HG02798 (cell line): ENCODE results near the gene TFR2.

Experiments used
- ATAC-seq: cut with Tn5 transposase; IDR thresholded peaks from one replicate; pipeline ENCODE4 v1.9.1; 2021; ENCODE audit warnings: mild to moderate bottlenecking; ENCODE audit not compliant: unreplicated experiment, poor library complexity

The TFR2 gene

DNA sequence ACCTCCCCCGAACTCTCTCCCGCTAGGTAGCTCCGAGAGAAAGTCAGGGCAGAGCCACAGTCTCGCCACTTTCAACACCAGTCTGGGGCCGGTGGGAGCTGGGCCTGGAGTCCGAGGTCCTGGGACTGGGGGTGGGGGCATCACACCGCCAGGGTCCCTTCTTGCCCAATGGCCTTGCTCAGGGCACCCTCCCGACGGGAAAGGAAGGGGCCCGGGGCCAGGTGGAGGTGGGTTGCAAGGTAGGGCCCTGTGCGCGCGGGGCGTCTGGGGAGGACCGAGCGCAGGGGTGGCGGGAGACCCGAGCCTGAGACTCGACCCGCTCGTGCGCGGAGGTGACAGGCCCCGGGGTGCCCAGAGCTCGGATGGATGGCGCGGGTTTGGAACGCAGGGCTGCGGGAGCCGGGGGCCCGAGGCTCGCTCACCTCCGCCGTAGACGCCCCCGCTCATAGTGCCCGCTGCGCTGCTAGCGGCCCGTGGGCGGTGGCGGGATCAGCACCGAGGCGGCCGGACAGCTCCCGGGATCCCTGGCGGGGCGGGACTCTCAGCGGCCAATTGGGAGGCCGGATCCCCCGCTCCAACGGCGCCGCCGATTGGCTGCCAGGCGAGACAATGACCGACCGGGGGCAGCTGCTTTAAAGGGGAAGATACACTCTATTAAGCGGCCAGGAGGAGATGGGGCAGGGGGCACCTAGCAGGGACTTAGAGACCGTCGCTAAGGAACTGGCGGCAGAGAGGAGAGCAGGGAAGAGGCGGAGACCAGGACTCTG lies 14.7 kb upstream of the TFR2 start, which contains the start of gene ACTL6B:
Gene ACTL6B (minus strand): TSS at position 541 of the 767 bp plus-strand sequence. CDS start 94 bp downstream, at position 447.
- ATAC-seq, result no peak

DNA sequence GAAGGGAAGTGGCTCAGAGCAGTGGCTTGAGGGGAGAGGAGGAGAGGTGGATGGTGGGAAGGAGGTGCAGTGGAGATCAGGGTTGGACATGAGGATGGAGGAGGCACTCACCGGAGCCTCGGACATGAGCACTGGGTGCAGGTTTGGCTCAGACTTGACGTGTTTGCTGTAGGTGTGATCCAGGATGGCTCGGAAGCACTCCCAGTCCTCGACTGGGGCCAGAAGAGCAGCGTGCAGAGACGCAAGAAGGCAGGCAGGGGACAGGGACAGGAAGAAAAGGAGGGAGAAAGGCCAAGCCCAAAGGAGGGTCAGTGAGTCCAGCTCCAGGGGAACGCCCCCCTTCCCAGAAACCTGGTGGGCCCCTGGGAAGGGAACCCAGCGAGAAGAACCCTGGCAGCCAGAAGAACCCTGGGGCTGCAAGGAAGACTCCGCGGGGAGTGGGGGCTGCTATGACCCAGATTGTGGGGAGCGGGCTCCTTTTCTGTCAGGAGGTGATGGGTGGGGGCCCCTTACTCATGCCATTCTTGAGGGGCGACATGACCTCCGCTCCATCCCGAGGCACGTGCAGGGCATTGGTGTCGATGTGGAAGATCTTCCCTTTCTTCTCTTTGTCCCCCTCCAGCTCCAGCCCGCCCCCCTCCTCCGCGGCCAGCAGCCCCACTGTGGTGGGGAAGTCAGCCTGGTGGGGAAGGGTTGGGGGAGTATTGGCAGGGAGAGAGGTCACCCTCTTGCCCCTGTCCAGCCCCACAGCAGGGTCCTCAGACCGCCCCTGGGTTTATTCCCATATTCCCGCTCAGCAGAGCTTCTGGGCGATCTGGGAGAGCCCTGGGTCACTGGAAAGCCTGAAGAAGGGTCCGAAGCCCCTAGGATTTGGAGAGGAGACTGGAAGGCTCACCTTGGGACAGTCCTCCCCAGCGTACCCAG lies 13.8 kb upstream of the TFR2 start:
- no peak for ATAC-seq

DNA sequence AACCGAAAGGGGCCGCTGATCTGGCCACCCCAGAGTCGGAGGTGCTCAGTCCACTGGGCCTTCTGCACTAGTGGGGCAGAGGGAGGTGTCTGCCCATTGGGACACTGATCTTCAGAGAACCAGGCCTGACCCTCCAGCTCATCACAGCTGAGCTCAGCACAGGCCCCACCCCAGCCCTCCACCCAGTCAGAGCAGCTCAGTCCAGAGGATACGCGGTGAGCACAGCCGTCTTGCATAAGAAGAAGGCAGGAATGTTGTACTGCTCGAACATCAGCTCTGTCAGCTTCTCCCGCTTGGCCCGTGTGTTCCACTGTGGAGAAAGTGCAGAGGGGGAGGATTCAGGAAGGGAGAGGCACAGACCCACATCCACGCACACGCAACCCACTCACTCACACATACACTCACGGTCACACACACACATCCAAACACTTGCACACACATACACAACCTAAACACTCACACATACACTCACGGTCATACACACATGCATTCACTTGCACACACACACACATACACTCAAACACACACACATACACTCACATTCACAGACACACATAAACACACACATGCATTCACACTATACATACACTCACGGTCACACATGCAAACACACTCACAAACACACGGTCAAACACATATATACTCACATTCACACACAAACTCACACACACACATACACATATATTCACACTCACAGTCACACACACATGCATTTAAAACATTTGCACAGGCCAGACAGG lies 8.6 kb upstream of the TFR2 start:
- no peak for ATAC-seq

DNA sequence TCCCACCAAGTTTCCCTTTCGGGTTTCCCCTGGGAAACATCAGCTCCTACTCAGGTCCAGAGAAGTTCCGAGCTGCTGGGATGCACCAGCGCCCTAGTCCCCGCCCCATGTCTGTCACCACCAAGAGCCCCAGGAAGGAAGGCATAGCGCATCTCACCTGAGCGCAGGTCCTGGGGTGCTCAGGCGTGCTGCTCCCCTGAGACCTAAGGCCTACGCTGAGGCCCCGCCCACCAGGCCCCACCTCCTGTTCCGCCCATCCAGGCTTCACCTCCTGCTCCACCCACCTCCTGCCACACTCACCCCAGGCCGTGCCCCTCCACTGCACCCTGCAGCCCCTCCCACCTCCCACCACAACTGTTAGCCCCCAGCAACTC lies 1.2 kb upstream of the TFR2 start:
- ATAC-seq, result peak; percentile 50

DNA sequence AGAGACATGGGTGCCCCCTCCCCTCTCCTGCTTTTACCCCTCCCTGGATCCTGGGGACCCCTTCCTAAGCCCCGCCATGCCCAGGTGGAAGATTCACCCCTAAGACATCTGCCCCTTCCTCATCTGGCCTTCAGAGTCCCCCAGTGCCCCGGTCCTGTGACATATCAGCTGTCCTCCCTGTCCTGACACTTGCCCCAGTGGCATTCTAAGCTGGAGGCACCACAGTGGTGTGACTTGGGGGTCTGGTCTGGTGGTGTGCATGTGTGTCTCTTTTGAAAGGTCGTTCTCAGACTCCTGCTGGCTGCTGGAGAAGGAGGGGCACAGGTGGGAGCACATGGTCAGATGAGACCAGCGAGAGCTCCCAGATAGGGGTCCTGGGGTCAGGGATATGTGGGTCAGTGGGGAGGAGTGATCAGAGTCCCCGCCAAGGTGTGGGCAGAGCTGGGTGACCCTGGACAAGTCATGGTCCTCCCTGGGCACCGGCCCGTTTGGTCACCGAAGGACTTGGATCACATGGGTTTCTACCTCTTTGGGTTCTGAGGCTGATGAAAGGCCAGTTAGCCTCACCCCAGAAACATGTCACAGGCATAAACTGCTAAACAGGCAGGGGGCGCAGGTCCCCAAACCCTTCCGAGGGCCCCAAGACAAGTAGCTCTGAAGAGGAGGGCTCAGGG lies 645 bp upstream of the TFR2 start:
- no peak for ATAC-seq

DNA sequence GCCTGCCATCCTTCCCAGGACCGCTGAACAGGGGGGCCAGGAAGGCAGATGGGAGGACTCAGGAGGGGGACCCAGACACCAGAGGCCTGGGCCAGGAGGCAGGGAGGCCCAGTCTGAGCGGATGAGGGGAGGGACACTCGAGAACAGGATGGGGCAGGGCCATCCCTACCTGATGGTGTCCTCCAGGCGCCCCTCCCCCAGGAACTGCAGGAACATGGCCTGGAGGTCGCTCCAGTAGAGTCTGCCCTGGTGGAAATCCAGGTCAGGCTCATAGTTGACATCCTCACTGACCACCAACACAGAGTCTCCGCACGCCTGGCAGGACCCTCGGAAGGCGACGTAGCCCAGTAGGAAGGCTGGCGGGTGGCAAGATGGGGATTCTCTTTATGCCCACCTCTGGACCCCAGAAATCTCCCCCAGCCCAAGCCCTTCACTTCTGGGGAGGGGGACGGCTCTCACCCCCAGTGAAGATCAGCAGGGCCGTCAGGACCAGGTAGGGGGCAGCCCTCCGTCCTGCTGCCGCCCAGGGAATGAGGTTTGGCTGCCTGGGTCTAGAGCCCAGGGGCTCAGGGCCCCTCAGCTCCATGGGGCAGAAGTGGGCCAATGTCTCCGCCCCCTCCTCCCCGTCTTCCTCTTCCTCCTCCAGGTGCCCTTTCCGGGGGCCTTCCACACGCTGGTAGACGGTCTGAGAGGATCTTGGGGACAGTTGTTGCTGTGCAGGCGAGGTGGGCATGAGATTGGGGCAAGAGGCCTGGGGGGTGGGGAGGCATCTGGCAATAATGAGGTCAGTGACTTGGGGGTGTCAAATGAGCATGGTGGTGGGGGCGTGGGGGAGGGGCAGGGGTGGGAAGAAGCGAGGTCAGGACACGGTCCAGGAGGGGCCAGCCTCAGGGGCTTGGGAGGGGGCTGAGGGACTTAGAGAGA lies 573 bp downstream of the TFR2 start:
- ATAC-seq, result no peak

DNA sequence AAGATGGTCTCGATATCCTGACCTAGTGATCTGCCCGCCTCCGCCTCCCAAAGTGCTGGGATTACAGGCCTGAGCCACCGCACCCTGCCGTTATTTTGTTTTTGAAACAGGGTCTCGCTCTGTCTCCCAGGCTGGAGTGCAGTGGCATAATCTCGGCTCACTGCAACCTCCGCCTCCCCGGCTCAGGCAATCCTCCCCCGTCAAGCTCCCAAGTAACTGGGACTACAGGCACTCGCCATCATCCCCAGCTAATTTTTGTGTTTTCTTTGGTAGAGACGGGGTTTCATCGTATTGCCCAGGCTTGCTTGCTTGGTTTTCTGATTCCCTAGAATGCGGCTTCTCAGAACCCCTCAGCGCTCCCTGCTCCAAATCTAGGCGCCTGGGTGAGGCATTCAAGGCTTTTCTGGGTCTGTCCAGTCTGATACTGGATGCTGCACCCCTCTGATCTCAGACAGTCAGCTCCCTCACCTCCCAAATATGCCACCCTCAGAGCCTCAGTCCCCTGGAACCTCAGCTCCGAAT lies 1.3 kb downstream of the TFR2 start:
- ATAC-seq, result no peak

DNA sequence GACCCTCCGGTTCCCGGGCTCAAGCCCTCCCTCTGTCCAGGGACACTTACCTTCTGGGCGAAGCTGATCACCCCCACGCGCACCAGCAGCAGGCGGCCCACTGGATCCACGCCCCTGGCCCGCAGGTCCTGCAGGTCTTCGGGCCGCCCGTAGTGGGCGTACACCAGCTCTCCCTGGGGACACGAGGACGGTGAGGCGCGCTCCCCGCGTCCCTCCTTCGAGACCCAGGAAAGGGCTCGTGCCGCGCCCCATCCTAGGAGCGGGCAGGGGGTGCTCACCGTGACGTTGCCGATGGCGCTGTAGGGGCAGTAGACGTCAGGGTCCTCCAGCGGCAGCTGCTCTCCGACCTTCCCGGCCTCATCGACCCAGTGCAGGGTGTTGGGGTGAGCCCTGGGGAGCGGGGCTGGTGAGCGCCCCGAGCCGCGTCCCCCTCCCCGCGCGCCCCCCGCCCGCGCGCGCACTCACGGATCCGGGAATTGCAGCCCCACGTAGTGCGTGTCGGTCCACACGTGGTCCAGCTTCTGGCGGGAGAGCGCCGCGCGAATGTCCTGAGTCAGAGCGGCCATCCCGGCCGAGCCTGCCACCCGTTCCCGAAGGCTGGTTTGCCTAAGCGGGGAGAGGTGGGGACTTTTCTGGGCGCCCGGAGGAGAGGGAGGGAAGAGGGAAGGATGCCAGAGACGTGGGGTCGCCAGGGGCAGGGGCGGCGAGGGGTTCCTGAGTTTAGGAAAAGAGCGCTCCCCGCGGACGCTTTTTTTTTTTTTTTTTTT lies 8.2 kb downstream of the TFR2 start:
- ATAC-seq, result no peak

DNA sequence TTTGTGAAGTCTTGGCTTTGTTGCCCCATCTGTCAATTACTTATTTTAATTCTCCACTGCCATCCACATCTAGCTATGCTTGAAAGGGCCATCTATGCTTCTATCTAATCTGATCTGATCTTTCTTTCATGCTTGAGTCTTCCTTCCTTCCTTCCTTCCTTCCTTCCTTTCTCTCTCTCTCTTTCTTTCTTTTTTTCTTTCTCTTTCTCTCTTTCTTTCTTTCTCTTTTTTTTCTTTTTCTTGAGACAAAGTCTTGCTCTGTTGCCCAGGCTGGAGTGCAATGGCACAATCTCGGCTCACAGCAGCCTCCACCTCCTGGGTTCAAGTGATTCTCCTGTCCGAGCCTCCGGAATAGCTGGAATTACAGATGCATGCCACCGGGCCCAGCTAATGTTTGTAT lies 11.3 kb downstream of the TFR2 start:
- ATAC-seq, result no peak

DNA sequence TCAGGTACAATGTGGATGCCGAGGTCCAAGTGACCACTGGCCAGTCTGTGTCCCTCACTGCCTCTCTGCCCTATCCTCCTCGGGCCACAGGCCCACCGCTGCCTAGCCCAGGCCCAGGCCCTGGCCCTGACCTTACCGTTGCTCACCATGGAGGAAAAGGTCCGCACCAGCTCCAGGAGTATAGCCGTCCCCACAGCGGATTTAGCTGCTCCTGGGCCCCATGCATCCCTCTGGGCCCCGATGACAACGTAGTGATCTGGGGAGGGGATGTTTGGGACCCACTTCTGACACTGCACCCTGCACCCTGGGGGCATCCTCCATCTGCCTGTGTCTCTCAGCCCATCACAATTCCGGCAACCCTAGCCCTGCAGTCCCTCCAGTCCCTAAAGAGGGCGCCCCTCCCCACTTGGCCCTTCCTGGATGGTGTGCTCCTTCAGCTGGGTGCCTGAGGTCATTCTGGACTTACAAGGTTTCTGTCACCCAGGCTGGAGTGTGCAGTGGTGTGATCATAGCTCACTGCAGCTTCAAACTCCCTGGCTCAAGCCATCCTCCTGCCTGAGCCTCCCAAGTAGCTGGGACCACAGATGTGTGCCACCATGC lies 12.1 kb downstream of the TFR2 start:
- ATAC-seq, result no peak

DNA sequence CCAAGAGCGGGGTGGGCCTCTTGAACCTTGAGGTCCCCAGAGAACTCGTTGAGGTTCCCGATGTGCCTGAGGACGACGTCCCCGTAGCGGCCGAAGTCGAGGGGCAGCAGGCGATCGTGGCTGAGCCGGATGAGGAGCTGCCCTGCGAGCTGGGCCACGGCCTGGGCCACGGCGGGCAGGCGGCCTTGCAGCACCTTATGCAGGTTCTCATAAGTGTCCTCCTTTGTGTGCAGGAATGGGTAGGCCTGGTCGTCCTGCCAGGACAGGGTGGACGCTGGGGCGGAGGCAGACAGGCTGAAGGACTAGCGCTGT lies 14.2 kb downstream of the TFR2 start:
- ATAC-seq, result no peak

DNA sequence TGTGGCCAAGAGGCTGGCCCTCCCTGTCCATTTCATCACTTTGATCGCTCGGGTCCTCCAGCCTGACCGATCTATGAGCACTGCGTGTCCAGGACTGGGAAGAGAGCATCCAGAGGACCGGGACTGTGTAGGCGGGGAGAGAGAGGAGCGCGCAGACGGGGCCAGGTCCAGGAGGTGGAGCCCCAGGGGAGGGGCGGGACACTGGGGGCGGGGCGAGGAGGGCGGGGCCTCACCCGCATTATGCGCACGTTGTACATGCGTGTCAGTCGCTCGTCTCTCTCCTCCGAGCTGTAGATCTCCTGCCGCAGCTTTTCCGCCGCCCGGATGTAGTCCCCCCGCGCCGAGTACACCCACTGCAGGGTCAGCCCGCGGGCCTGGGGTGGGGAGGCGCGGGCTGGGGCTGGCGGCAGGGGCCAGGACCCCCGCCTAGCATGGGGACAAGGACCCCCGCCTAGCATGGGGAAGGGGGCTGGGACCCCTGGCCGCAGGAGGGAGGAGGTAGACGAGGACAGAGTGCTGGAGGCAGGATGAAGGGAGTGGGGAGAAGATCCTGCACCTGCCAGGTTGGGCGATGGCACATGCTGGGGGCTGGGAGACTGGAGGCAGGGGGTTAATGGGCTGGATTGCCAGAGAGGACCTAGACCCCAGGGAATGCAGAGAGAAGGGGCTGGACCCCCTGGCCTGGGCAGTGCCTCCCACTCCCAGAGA lies 14.7 kb downstream of the TFR2 start:
- peak; percentile 82 for ATAC-seq

DNA sequence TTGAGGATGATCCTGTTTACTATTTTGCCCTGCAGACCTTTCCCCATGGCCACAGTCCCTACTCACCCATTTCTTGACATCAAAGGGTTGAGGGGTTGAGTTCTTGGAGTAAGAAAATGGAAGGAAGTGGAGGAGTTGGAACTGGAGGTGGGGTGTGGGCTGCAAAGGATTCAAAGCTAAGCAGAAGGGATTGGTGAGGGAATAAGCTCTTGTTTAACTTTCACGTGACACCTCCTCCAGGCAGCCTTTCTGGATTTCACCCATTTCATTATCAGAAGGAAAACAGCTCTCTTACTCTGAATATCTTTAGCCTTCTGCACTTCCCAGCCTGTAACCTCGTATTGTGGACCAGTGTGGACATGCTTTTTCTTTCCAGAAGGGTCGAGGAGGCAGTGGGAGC lies 15.3 kb downstream of the TFR2 start:
- no peak for ATAC-seq

DNA sequence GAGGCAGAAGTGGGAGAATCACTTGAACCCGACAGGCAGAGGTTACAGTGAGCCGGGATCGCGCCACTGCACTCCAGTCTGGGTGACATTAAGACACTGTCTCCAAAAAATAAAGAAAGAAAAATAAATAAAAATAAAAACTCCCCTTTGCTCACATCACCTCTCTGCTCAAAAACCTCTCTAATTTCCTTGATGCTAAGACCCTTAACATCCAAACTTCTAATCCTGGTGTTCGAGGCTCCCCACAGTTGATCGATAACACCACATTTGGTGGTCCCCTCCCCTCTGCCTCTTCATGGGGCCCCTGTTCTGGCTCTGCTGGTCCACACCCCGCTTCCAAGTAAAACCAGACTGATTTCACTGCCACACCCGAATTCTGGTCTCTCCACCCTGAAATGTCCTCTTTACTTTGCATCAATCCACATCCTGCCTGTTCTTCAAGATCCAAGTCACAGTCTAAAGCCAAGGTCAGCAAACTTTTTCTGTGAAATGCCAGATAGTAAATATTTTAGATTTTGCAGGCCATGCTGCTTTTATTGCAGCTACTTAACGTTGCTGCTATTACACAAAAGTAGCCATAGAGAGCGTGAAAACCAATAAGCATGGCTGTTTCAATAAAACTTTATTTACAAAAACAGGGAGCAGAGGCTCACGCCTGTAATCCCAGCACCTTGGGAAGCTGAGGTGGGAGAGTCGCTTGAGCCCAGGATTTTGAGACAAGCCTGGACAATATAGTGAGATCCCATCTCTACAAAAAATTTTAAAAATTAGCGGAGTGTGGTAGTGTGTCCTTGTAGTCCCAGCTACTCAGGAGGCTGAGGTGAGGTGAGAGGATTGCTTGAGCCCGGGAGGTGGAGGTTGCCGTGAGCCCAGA lies 17.2 kb downstream of the TFR2 start:
- ATAC-seq, result no peak

DNA sequence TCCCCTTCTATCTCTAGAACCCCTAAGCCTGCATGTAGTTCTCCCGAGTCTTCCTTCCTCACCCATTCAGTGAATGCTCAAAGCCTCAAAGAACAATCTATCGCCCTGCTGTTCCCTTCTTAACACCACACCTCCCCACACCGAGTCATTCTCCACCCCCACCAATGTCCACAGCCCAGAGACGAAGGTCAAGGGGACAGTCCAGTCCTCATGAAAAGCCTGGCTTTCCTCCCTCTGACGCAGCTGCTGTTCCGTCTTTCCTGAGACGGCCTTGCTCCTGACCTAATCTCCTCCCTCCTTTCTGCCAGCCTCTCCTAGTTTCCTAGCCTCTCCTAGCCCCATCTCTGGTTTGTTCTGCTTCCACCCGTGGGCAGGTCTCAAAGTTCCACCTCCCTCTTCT lies 19.8 kb downstream of the TFR2 start:
- ATAC-seq, result no peak

DNA sequence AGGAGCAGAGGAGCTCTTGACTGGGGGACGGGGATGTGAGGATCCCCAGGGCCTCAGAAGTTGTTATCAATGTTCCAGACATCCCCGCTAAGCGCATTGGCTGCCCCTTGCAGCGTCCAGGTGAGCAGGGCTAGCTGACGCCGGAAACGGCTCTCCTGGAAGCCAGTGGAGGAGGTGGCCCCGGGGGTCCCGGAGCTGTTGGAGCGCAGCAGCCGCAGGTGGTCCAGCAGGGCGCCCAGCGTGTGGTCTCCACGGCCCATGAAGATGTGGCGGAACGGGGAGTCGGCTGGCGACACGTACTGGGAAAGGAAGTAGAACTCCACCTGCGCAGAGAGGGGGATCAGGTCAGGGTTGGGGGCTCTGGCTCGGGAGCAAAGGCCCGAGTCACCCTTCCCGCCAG lies 20.5 kb downstream of the TFR2 start:
- ATAC-seq, result no peak

DNA sequence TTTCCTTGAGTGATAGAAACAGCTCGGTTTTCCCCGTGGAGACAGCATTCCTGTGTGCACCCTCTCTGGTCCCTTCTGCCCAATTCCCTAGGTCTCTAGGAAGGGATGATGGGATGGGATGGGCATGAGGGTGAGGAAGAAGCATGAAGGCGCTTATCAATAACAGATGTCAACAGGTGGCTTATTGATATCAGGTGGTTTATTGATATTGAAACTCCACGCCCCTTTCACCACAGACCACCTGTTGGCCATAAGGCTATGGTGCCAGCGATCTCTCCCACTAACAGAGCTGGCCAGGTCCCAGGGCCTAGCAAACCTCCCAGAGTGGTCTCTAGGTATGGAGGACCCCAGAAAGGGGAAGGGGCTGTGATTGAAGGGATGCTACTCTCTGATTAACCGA lies 21.1 kb downstream of the TFR2 start:
- ATAC-seq, result no peak
